ENCODE results near the gene ASB16.

ASB16 gene

GRCh38 chr17:44210342-44211192 is 40.1 kb downstream of the ASB16 start:
- DNase-seq, result peak; percentile 82 to 93 (median 87)

- no peak for DNase-seq
Observed at GRCh38 chr17:44211281-44212265, 41.1 kb downstream of the ASB16 start.

- no peak for DNase-seq
Observed at GRCh38 chr17:44212507-44213402, 42.3 kb downstream of the ASB16 start.

GRCh38 chr17:44213403-44214229 is 43.1 kb downstream of the ASB16 start:
- no peak for DNase-seq

GRCh38 chr17:44214230-44214494 is 43.7 kb downstream of the ASB16 start:
- DNase-seq, result no peak

- no peak for DNase-seq
Observed at GRCh38 chr17:44214896-44215295, 44.4 kb downstream of the ASB16 start.

GRCh38 chr17:44216173-44216572 is 45.7 kb downstream of the ASB16 start:
- peak in 1 of 5 donors; percentile 68 for DNase-seq

GRCh38 chr17:44216694-44217093 is 46.2 kb downstream of the ASB16 start:
- peak in 1 of 5 donors; percentile 26 for DNase-seq

- DNase-seq, result no peak
Observed at GRCh38 chr17:44217738-44218343, 47.3 kb downstream of the ASB16 start.

GRCh38 chr17:44218344-44219107 is 48.0 kb downstream of the ASB16 start:
- peak; percentile 80 to 92 (median 82) for DNase-seq

- peak; percentile 52 to 76 (median 63) for DNase-seq
Observed at GRCh38 chr17:44219108-44219615, 48.7 kb downstream of the ASB16 start.

GRCh38 chr17:44219616-44220212 is 49.2 kb downstream of the ASB16 start, which contains the start of gene UBTF:
TSS of gene UBTF (minus strand) at chr17:44219675. CDS start at chr17:44218229, 1,446 bp downstream.
- DNase-seq, result peak; percentile 58 to 77 (median 66)

- DNase-seq, result peak in 4 of 5 donors; percentile 43 to 69 (median 57)
Observed at GRCh38 chr17:44220213-44221083, 49.9 kb downstream of the ASB16 start.

- DNase-seq, result peak; percentile 37 to 62 (median 60)
Observed at GRCh38 chr17:44221084-44221861, 50.8 kb downstream of the ASB16 start.

GRCh38 chr17:44221862-44222111 is 51.3 kb downstream of the ASB16 start:
- DNase-seq, result peak in 1 of 5 donors; percentile 27

- DNase-seq, result peak in 3 of 5 donors; percentile 41 to 51 (median 51)
Observed at GRCh38 chr17:44222112-44222869, 51.8 kb downstream of the ASB16 start.

GRCh38 chr17:44223541-44224071 is 53.1 kb downstream of the ASB16 start:
- no peak for DNase-seq

Data from T-helper 1 cell (primary cell).